ENCODE results near the gene P2RX4.
A peak's percentile ranks its signal among the peaks of the same experiment; 100 is the strongest.
"Not testable (repeated sequence)": the region's sequence is repeated elsewhere in the genome, so short reads cannot be mapped to it uniquely, and the experiment has no call there.

The P2RX4 gene

GRCh38 chr12:121189131-121189530 is 20.8 kb upstream of the P2RX4 start:
- DNase-seq: no peak

- no peak for DNase-seq
Measured at GRCh38 chr12:121189619-121190155, 20.2 kb upstream of the P2RX4 start.

- DNase-seq: no peak
Measured at GRCh38 chr12:121190523-121191031, 19.4 kb upstream of the P2RX4 start.

GRCh38 chr12:121191151-121191550 is 18.8 kb upstream of the P2RX4 start:
- no peak for DNase-seq

- DNase-seq: no peak
Measured at GRCh38 chr12:121196902-121197301, 13.0 kb upstream of the P2RX4 start.

GRCh38 chr12:121198949-121199348 is 11.0 kb upstream of the P2RX4 start:
- DNase-seq: no peak

- DNase-seq: not testable (repeated sequence)
Measured at GRCh38 chr12:121201140-121201539, 8.8 kb upstream of the P2RX4 start.

GRCh38 chr12:121202407-121203355 is 7.2 kb upstream of the P2RX4 start:
- no peak for DNase-seq

GRCh38 chr12:121203482-121203881 is 6.4 kb upstream of the P2RX4 start:
- peak; percentile 48 for DNase-seq

- DNase-seq: no peak
Measured at GRCh38 chr12:121205491-121205890, 4.4 kb upstream of the P2RX4 start.

- not testable (repeated sequence) for DNase-seq
Measured at GRCh38 chr12:121208571-121208970, 1.4 kb upstream of the P2RX4 start.

GRCh38 chr12:121209221-121209620 is 708 bp upstream of the P2RX4 start:
- no peak for DNase-seq

GRCh38 chr12:121212875-121213274 is 2.9 kb downstream of the P2RX4 start:
- DNase-seq: no peak

- no peak for DNase-seq
Measured at GRCh38 chr12:121214166-121214777, 4.3 kb downstream of the P2RX4 start.

GRCh38 chr12:121214855-121215745 is 5.2 kb downstream of the P2RX4 start:
- peak; percentile 86 for DNase-seq

- no peak for DNase-seq
Measured at GRCh38 chr12:121216102-121216501, 6.2 kb downstream of the P2RX4 start.

GRCh38 chr12:121217063-121217462 is 7.1 kb downstream of the P2RX4 start:
- DNase-seq: no peak

GRCh38 chr12:121217761-121218160 is 7.8 kb downstream of the P2RX4 start:
- DNase-seq: no peak

GRCh38 chr12:121218588-121219352 is 8.8 kb downstream of the P2RX4 start:
- no peak for DNase-seq

GRCh38 chr12:121219353-121219986 is 9.5 kb downstream of the P2RX4 start:
- no peak for DNase-seq

GRCh38 chr12:121222847-121223246 is 12.9 kb downstream of the P2RX4 start:
- DNase-seq: no peak
